Skeletal muscle satellite cell (primary cell): ENCODE data around the gene HELQ. TPM values are rescaled to one million over a fixed set of nuclear protein-coding genes. Genes with fewer than 3 reads are reported as not detected.

Source experiments
- H3K27me3 ChIP-seq: 2 replicates; pipeline ENCODE4 v1.7.0; 2013; ENCODE audit warnings: low read length; ENCODE audit not compliant: control insufficient read depth, insufficient read depth
- H3K36me3 ChIP-seq: 2 replicates; pipeline ENCODE4 v1.7.0; 2013; ENCODE audit warnings: mild to moderate bottlenecking, control low read depth, low read length; ENCODE audit not compliant: insufficient read depth
- H3K4me1 ChIP-seq: 2 replicates; pipeline ENCODE4 v1.7.0; 2013; ENCODE audit warnings: low read length; ENCODE audit not compliant: control insufficient read depth, insufficient read depth
- H3K4me2 ChIP-seq: 2 replicates; pipeline ENCODE4 v1.7.0; 2013; ENCODE audit warnings: mild to moderate bottlenecking, low read length
- H3K4me3 ChIP-seq: 2 replicates; pipeline ENCODE4 v1.7.0; 2013; ENCODE audit warnings: low read length
- H3K9ac ChIP-seq: 2 replicates; pipeline ENCODE4 v1.7.0; 2013; ENCODE audit warnings: mild to moderate bottlenecking, low read depth, low read length, moderate library complexity
- H3K9me3 ChIP-seq: replicated peaks from 2 replicates; pipeline ENCODE4 v1.7.0; 2013; ENCODE audit warnings: mild to moderate bottlenecking, control low read depth, low read length
- small RNA-seq: library from RNA; depleted of rRNA; stranded (forward); fragments of <200 nt; gene quantifications from one replicate; pipeline ENCODE3, GENCODE V24; 2012

The HELQ gene

DNA sequence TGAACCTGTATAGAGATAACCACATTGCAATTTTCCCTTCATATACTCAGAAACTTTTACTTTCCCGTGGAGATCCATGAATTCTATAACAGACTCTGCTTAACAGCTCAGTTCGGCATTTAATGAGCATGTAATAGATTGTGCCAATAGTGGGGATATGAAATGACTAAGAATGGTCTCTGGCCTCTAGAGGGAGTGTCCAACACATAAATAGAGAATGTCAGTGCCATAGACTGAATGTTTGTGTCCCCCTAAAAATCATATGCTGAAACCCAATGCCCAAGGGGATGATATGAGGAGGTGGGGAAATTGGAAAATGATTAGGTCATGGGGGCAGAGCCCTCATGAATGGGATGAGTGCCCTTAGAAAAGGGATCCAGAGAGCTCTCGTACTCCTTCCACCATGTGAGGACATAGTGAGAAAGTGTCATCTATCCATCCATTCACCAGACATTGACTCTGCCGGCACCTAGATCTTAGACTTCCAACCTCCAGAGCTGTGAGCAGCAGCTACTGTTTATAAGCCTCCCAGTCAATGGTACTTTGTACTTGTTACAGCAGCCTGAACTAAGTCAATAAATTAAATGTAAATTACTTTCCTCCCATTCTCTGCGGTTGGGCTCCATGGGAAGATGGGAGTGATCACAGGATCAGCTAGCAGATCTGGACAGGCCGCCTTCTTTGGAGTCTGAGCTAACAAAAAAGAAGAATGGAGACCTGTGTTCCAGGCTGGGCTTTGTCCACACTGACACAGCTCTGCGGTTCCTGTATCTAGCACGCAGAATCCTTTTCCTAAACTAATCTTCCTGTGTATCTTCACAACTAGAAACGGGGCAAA lies 92.9 kb downstream of the HELQ start:
- Histone ChIP-seq H3K4me3 (no peak overlapping the region), H3K4me2 (no peak overlapping the region), H3K9me3 (no peaks in the 10 kb centered on the region), H3K27me3 (no peaks in the 10 kb centered on the region), H3K9ac (no peak overlapping the region), H3K4me1 (peaks cover 15% of the 10 kb centered on the region), H3K36me3 (no peaks in the 10 kb centered on the region)

DNA sequence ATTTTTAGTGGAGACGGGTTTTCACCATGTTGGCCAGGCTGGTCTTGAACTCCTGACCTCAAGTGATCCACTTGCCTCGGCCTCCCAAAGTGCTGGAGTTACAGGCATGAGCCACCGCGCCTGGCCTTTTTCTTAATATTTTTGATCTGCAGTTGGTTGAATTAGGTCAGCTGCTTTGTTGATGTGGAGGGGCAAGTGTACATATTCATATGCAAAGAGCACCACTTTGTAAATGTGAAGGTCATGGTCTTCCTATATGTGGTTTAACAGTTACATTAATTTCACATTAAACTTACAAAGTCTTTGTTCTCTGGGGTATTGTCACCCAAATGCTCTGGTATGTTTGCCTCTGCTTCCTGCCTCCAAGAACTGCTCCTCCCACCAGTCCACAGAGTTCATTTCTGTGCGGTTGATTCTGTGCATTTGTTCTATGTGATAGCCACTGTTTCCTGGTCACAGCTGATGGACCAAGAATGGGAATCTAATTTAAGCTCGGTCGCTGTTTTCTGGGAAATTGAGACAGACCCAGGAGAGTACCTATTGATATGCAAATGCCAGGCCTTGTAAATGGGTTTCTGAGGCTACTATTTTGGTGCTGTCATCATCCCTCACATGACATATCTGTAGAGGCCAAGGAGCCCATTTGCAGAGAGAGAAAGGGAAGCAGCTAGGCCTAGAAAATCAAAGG lies 94.1 kb downstream of the HELQ start:
- no peaks in the 10 kb centered on the region for H3K36me3 ChIP-seq
- H3K9ac ChIP-seq = no peak overlapping the region
- no peak overlapping the region for H3K4me2 ChIP-seq
- H3K9me3 ChIP-seq = no peaks in the 10 kb centered on the region
- H3K4me1 ChIP-seq = peaks cover 24% of the 10 kb centered on the region
- no peaks in the 10 kb centered on the region for H3K27me3 ChIP-seq
- no peak overlapping the region for H3K4me3 ChIP-seq

DNA sequence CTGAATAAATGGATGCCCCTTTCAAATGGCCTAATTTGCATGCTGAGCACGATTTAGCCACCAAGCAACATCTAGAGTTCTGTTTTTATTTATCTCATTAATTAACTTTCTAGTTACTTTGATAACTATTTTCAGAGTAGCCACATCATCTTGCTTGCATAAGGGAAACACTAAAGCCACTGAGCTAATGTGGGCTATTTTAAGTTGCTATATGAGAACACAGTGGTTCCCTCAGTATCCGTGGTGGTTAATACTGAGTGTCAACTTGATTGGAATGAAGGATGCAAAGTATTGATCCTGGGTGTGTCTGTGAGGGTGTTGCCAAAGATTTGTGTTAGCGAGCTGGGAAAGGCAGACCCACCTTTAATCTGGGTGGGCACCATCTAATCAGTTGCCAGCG lies 95.6 kb downstream of the HELQ start:
- Histone ChIP-seq H3K4me1 (peaks cover 26% of the 10 kb centered on the region), H3K4me2 (no peak overlapping the region), H3K27me3 (no peaks in the 10 kb centered on the region), H3K4me3 (no peak overlapping the region), H3K36me3 (no peaks in the 10 kb centered on the region), H3K9ac (no peak overlapping the region), H3K9me3 (no peaks in the 10 kb centered on the region)

DNA sequence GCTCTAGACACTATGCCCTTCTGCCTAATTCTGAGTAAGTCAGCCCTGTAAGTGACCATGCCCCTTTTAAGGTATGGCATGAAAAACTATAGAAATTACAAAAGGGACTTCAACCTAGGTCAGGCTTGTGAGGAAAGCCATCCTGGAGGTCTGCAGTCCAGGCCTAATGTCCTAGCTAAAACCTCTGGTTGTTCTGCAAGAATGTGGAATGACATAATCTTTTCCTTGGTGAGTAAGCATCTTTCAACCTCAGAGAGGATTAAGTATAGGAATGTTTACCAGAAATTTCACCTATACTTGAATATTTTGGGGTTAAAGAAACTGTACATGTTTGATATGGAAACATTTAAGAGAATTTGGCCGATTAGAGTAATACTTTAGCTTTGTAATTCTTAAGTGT lies 97.2 kb downstream of the HELQ start:
- no peaks in the 10 kb centered on the region for H3K27me3 ChIP-seq
- peak overlapping the region; percentile 68 for H3K9ac ChIP-seq
- peaks cover 26% of the 10 kb centered on the region for H3K4me1 ChIP-seq
- H3K9me3 ChIP-seq = no peaks in the 10 kb centered on the region
- peak overlapping the region; percentile 53 for H3K4me2 ChIP-seq
- H3K4me3 ChIP-seq = no peak overlapping the region
- no peaks in the 10 kb centered on the region for H3K36me3 ChIP-seq

Small RNAs within 50 kb of the gene (small RNA-seq; reads per million reads assigned to genes)
- gene AC114781.5 = not detected
